Thyroid gland (tissue), 4 donors: ENCODE results near the gene UPF1.

ENCODE experiments used
- POLR2A ChIP-seq, 2 donors: fragments of 450-650 bp; IDR thresholded peaks; one replicate each; pipeline ENCODE4 v1.6.1; 2017; ENCODE audit warnings: antibody characterized with exemption in 2 of 2, mild to moderate bottlenecking in 2 of 2, moderate library complexity in 1 of 2
- TF ChIP-seq, protein P1 (sequence below), 6 experiments: fragments of 200-600 bp in 3 of 6; fragments of 450-650 bp in 3 of 6; sonication (generic) in 3 of 6; IDR thresholded peaks; one replicate each; pipeline ENCODE4 v1.5.1; 2016 to 2019; ENCODE audit warnings: antibody characterized with exemption in 6 of 6, mild to moderate bottlenecking in 2 of 6, inconsistent platforms in 1 of 6, moderate library complexity in 1 of 6

DNA sequence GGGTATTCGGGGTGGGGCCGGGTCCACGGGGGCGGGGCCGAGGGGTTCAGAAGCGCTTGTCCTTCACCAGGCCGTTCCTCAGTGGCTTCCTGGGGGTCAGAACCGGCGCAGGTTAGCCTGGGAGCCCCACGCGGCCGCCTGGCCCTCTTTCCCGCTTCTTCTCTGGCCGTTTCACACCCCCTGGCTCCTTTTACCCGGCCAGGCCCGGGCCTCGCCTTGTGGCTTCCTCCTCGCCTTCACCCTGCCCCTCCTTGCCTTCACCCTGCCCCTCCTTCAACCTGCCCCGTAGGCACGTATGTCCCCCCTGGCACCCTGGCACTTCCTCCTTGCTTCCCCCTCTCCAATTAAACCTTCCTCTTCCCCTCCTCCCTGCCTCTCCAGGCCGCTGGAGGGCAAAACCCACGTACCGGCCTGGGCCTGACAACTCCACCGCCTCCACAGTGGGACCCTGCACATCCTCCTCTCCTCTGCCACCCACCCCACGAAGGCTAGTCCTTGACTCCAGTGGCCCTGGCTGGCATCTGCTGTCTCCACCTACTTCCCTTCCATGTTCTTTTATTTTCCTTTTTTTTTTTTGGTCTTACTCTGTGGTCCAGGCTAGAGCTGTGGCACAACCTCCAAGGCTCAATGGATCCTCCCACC lies 38.9 kb downstream of the UPF1 start:
- TF ChIP-seq, protein P1, sequence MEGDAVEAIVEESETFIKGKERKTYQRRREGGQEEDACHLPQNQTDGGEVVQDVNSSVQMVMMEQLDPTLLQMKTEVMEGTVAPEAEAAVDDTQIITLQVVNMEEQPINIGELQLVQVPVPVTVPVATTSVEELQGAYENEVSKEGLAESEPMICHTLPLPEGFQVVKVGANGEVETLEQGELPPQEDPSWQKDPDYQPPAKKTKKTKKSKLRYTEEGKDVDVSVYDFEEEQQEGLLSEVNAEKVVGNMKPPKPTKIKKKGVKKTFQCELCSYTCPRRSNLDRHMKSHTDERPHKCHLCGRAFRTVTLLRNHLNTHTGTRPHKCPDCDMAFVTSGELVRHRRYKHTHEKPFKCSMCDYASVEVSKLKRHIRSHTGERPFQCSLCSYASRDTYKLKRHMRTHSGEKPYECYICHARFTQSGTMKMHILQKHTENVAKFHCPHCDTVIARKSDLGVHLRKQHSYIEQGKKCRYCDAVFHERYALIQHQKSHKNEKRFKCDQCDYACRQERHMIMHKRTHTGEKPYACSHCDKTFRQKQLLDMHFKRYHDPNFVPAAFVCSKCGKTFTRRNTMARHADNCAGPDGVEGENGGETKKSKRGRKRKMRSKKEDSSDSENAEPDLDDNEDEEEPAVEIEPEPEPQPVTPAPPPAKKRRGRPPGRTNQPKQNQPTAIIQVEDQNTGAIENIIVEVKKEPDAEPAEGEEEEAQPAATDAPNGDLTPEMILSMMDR (IDR thresholded peaks at IDR 0.05): no peak
- TF ChIP-seq POLR2A (IDR thresholded peaks at IDR 0.05): no peak
